Astrocyte of the cerebellum (primary cell): Measurements from ENCODE around the gene PRKN.

Experiments used
- DNase-seq: peaks from one replicate; pipeline ENCODE4 v3.0.0-alpha.2; 2011; ENCODE audit warnings: low read depth
- H3K4me3 ChIP-seq: 2 replicates; pipeline ENCODE4 v1.5.1; 2011; ENCODE audit warnings: mild to moderate bottlenecking, low read depth, low read length, moderate library complexity
- in situ Hi-C: cut with HindIII; loops from 2 replicates; pipeline ENCODE4 v1.10.0; 2017; ENCODE audit warnings: low sequenced_read_pairs
- TF ChIP-seq, protein P1 (sequence below): IDR thresholded peaks from 2 replicates; pipeline ENCODE4 v1.5.1; 2012; ENCODE audit warnings: low read length, low read depth, moderate library complexity, mild to moderate bottlenecking; ENCODE audit errors: missing control alignments

PRKN gene

DNA sequence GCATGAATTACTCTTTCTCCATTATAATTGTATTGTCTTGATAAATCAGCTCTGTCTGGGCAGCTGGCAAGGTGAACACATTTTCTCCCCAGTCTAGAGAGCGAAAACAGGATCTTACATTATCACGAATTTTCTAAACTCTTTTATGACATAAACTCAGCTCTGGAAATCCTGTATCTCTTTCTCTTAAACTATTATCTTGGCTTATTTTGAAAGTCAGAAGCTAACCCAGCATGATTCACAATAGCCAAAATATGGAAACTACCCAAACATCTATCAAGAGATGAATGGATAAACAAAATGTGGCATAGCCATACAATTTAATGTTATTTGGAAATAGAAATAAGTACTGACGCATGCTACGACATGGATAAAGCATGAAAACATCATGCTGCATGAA, 1427.8 kb downstream of the PRKN start:
- no peak for DNase-seq
- TF ChIP-seq, protein P1, sequence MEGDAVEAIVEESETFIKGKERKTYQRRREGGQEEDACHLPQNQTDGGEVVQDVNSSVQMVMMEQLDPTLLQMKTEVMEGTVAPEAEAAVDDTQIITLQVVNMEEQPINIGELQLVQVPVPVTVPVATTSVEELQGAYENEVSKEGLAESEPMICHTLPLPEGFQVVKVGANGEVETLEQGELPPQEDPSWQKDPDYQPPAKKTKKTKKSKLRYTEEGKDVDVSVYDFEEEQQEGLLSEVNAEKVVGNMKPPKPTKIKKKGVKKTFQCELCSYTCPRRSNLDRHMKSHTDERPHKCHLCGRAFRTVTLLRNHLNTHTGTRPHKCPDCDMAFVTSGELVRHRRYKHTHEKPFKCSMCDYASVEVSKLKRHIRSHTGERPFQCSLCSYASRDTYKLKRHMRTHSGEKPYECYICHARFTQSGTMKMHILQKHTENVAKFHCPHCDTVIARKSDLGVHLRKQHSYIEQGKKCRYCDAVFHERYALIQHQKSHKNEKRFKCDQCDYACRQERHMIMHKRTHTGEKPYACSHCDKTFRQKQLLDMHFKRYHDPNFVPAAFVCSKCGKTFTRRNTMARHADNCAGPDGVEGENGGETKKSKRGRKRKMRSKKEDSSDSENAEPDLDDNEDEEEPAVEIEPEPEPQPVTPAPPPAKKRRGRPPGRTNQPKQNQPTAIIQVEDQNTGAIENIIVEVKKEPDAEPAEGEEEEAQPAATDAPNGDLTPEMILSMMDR: no peak
- H3K4me3 ChIP-seq: no peak overlapping the region
- in situ Hi-C loops: no loop called here
